ENCODE results near the gene SULT1E1.

The SULT1E1 gene

GRCh38 chr4:69838977-69839376, 21.0 kb downstream of the SULT1E1 start:
- no peaks in the 10 kb centered on the region for H3K27me3 ChIP-seq (replicated peaks; ENCODE audit: insufficient read depth, low read length)
- H3K36me3 ChIP-seq (replicated peaks; ENCODE audit: insufficient read depth, low read length): no peaks in the 10 kb centered on the region
- H2AFZ ChIP-seq (ENCODE audit: low read length): no peak overlapping the region
- H3K9ac ChIP-seq (ENCODE audit: low read length): no peak overlapping the region
- no peaks in the 10 kb centered on the region for H3K4me1 ChIP-seq (ENCODE audit: low read length)
- H3K4me2 ChIP-seq (ENCODE audit: low read depth, low read length): no peak overlapping the region
- TF ChIP-seq EZH2phosphoT487 (IDR thresholded peaks at IDR 0.05; ENCODE audit: low read length) (no peak), CTCF (IDR thresholded peaks at IDR 0.05; ENCODE audit: low read length) (no peak), EZH2 (optimal IDR thresholded peaks at IDR 0.05; ENCODE audit: low read depth, low read length) (no peak)
- H3K9me2 ChIP-seq (replicated peaks; ENCODE audit: insufficient read depth, low read length): no peaks in the 10 kb centered on the region
- H3F3A ChIP-seq (ENCODE audit: insufficient read depth, low read length): no peaks in the 10 kb centered on the region
- H3K79me2 ChIP-seq (ENCODE audit: low read length): no peaks in the 10 kb centered on the region
- H3K27ac ChIP-seq (ENCODE audit: low read length): no peak overlapping the region
- H4K20me1 ChIP-seq (ENCODE audit: insufficient read depth, low read length): no peaks in the 10 kb centered on the region
- H3K4me3 ChIP-seq (ENCODE audit: low read length): no peak overlapping the region
- no peak for DNase-seq
- H3K9me3 ChIP-seq (replicated peaks; ENCODE audit: insufficient read depth, low read length): no peaks in the 10 kb centered on the region

GRCh38 chr4:69836287-69836686, 23.7 kb downstream of the SULT1E1 start:
- no peak for TF ChIP-seq CTCF (IDR thresholded peaks at IDR 0.05; ENCODE audit: low read length)
- DNase-seq: no peak
- Histone ChIP-seq H3K79me2 (ENCODE audit: low read length) (no peaks in the 10 kb centered on the region), H3K27ac (ENCODE audit: low read length) (no peak overlapping the region), H3K27me3 (replicated peaks; ENCODE audit: insufficient read depth, low read length) (no peaks in the 10 kb centered on the region), H3K4me1 (ENCODE audit: low read length) (peaks cover 8% of the 10 kb centered on the region), H3K4me2 (ENCODE audit: low read depth, low read length) (no peak overlapping the region), H4K20me1 (ENCODE audit: insufficient read depth, low read length) (no peaks in the 10 kb centered on the region), H3K9ac (ENCODE audit: low read length) (no peak overlapping the region), H2AFZ (ENCODE audit: low read length) (no peak overlapping the region), H3F3A (ENCODE audit: insufficient read depth, low read length) (0 out of 2 replicates have a peak, but pooled peaks cover 9% of the 10 kb centered on the region), H3K9me3 (replicated peaks; ENCODE audit: insufficient read depth, low read length) (no peaks in the 10 kb centered on the region), H3K36me3 (replicated peaks; ENCODE audit: insufficient read depth, low read length) (no peaks in the 10 kb centered on the region), H3K4me3 (ENCODE audit: low read length) (no peak overlapping the region), H3K9me2 (replicated peaks; ENCODE audit: insufficient read depth, low read length) (no peaks in the 10 kb centered on the region)

- Histone ChIP-seq H2AFZ (ENCODE audit: low read length) (no peak overlapping the region), H3K9ac (ENCODE audit: low read length) (no peak overlapping the region), H3K9me3 (replicated peaks; ENCODE audit: insufficient read depth, low read length) (no peaks in the 10 kb centered on the region), H3K27ac (ENCODE audit: low read length) (no peak overlapping the region), H3K36me3 (replicated peaks; ENCODE audit: insufficient read depth, low read length) (no peaks in the 10 kb centered on the region), H3K9me2 (replicated peaks; ENCODE audit: insufficient read depth, low read length) (no peaks in the 10 kb centered on the region), H3K4me3 (ENCODE audit: low read length) (no peak overlapping the region), H3K27me3 (replicated peaks; ENCODE audit: insufficient read depth, low read length) (no peaks in the 10 kb centered on the region), H3K4me2 (ENCODE audit: low read depth, low read length) (no peak overlapping the region), H3F3A (ENCODE audit: insufficient read depth, low read length) (0 out of 2 replicates have a peak, but pooled peaks cover 13% of the 10 kb centered on the region), H4K20me1 (ENCODE audit: insufficient read depth, low read length) (no peaks in the 10 kb centered on the region), H3K79me2 (ENCODE audit: low read length) (no peaks in the 10 kb centered on the region), H3K4me1 (ENCODE audit: low read length) (peaks cover 8% of the 10 kb centered on the region)
- DNase-seq: no peak
- TF ChIP-seq CTCF (IDR thresholded peaks at IDR 0.05; ENCODE audit: low read length) (no peak), EZH2 (optimal IDR thresholded peaks at IDR 0.05; ENCODE audit: low read depth, low read length) (no peak), EZH2phosphoT487 (IDR thresholded peaks at IDR 0.05; ENCODE audit: low read length) (no peak)
These were observed 24.2 kb downstream of the SULT1E1 start for GRCh38 chr4:69835766-69836165.
